ENCODE data around the gene PRR23A.

PRR23A gene

GRCh38 chr3:138971766-138972320 is 34.2 kb downstream of the PRR23A start:
- no peak for DNase-seq

- no peak for DNase-seq
Measured at GRCh38 chr3:138964923-138965322, 41.1 kb downstream of the PRR23A start.

- DNase-seq = no peak
Measured at GRCh38 chr3:138964264-138964663, 41.8 kb downstream of the PRR23A start.

- no peak for DNase-seq
Measured at GRCh38 chr3:138962854-138963560, 43.1 kb downstream of the PRR23A start.

GRCh38 chr3:138960417-138960852 is 45.6 kb downstream of the PRR23A start:
- DNase-seq = no peak
